Stimulated activated naive CD8-positive, alpha-beta T cell treated with anti-CD3 and anti-CD28 coated beads, Interleukin-15, Interleukin-2, amounts not matched to agents 100 ng/mL and 50 ng/mL, for 24 hours (primary cell): Measurements from ENCODE around the gene CD300H.
A peak's percentile ranks its signal among the peaks of the same experiment; 100 is the strongest.
"Not testable (repeated sequence)": the region's sequence is repeated elsewhere in the genome, so short reads cannot be mapped to it uniquely, and the experiment has no call there.

ENCODE experiments used
- H3K27ac Mint-ChIP-seq: one replicate; pipeline ENCODE4 v1.8.0; 2021; ENCODE audit warnings: mild to moderate bottlenecking, mixed read lengths
- H3K27me3 Mint-ChIP-seq: one replicate; pipeline ENCODE4 v1.8.0; 2021; ENCODE audit warnings: mixed read lengths
- H3K36me3 Mint-ChIP-seq: one replicate; pipeline ENCODE4 v1.8.0; 2021; ENCODE audit warnings: low read depth, mixed read lengths
- H3K4me1 Mint-ChIP-seq: one replicate; pipeline ENCODE4 v1.8.0; 2021; ENCODE audit warnings: low read depth, mixed read lengths
- H3K4me3 Mint-ChIP-seq: one replicate; pipeline ENCODE4 v1.8.0; 2021; ENCODE audit warnings: mild to moderate bottlenecking, mixed read lengths
- H3K9me3 Mint-ChIP-seq: one replicate; pipeline ENCODE4 v1.8.0; 2021; ENCODE audit warnings: mixed read lengths

The CD300H gene

DNA sequence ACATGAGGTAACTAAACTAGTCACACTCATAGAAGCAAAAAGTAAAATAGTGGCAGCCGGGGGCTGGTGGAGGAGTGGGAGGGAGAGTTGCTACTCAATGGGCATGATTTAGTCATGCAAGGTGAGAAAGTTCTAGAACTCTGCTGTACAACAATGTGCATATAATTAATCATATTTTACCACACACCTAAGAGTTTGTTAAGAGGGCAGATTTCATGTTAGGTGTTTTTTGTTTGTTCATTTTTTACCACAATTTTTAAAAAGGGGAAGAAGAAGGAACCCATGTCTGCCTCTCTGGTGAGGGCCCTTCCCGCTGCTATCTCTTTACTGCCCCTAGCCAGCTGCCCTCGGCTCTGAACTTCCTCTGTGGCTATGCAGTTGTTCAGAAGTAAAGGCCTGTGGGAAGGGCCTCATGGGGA lies 47.3 kb downstream of the CD300H start:
- peaks cover 28% of the 10 kb centered on the region for H3K4me1 Mint-ChIP-seq
- H3K36me3 Mint-ChIP-seq, result peaks cover 3% of the 10 kb centered on the region
- no peak overlapping the region for H3K4me3 Mint-ChIP-seq
- no peak overlapping the region for H3K27ac Mint-ChIP-seq
- peaks cover 15% of the 10 kb centered on the region for H3K9me3 Mint-ChIP-seq
- H3K27me3 Mint-ChIP-seq, result peaks cover 18% of the 10 kb centered on the region

DNA sequence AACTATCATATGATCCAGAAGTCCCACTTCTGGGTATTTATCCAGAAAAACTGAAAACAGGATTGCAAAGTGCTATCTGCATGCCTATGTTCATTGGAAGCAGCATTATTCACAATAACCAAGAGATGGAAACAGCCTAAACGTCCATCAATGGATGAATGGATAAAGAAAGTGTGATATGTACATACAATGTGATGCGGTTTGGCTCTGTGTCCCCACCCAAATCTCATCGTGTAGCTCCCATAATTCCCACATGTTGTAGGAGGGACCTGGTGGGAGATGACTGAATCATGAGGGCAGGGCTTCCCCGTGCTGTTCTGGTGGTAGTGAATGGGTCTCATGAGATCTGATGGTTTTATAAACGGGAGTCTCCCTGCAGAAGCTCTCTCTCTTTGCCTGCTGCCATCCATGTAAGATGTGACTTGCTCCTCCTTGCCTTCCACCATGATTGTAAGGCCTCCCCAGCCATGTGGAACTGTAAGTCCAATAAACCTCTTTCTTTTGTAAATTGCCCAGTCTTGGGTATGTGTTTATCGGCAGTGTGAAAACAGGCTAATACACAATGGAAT lies 48.8 kb downstream of the CD300H start:
- Mint-ChIP-seq H3K9me3 (peaks cover 27% of the 10 kb centered on the region), H3K27me3 (peaks cover 24% of the 10 kb centered on the region), H3K4me1 (peaks cover 44% of the 10 kb centered on the region), H3K36me3 (peaks cover 15% of the 10 kb centered on the region)
- H3K27ac Mint-ChIP-seq, H3K4me3 Mint-ChIP-seq: not testable (repeated sequence)

DNA sequence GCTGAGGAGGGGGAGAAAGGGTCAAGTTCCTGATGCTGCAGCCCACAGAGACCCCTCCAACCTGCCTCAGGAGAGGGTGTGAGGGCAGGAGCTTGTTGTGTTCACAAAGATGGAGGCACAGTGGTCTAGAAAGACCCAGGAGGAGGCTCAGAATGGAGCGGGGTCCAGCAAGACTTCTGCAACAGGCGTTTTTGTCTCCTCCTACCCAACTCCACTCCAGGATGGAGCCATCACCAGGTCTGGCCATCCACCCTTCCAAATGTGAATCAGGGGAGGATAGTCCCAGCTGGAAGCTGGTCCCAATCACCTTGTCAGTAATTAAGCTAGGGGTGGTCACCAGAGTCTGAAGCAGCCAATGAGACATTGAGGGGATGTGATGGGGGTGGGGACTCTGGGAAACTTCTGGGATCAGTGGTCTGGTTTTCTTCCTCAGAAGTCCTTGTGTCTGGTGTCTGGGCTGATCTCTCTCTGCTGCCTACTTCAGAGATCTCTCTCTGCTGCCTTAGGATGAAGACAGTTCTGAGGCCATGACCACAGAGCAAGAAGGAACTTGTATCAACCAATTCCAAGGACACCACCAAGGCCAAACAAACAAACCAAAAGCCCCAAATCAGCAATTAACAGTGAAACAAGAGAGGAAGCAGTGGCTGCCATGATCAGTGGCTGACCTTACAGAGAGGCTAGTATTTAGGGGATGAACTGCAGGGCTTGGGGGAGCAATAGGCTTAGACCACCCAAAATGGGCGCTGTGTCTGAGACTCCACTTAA lies 50.6 kb downstream of the CD300H start:
- Mint-ChIP-seq H3K27me3 (peaks cover 23% of the 10 kb centered on the region), H3K27ac (no peak overlapping the region)

GRCh38 chr17:74515941-74516340 lies 51.4 kb downstream of the CD300H start:
- H3K4me1 Mint-ChIP-seq, result peaks cover 54% of the 10 kb centered on the region
- no peak overlapping the region for H3K4me3 Mint-ChIP-seq
- peaks cover 26% of the 10 kb centered on the region for H3K9me3 Mint-ChIP-seq
- peaks cover 15% of the 10 kb centered on the region for H3K36me3 Mint-ChIP-seq
- H3K27me3 Mint-ChIP-seq, result peaks cover 22% of the 10 kb centered on the region
- no peak overlapping the region for H3K27ac Mint-ChIP-seq

More for the DNA sequence above, 50.6 kb downstream of the CD300H start:
- H3K36me3 Mint-ChIP-seq, result peaks cover 15% of the 10 kb centered on the region
- H3K4me1 Mint-ChIP-seq, result peaks cover 57% of the 10 kb centered on the region
- H3K4me3 Mint-ChIP-seq, result no peak overlapping the region
- peaks cover 27% of the 10 kb centered on the region for H3K9me3 Mint-ChIP-seq

- H3K4me3 Mint-ChIP-seq, result peak overlapping the region; percentile 86
Measured at GRCh38 chr17:74514632-74515334, 52.5 kb downstream of the CD300H start.

DNA sequence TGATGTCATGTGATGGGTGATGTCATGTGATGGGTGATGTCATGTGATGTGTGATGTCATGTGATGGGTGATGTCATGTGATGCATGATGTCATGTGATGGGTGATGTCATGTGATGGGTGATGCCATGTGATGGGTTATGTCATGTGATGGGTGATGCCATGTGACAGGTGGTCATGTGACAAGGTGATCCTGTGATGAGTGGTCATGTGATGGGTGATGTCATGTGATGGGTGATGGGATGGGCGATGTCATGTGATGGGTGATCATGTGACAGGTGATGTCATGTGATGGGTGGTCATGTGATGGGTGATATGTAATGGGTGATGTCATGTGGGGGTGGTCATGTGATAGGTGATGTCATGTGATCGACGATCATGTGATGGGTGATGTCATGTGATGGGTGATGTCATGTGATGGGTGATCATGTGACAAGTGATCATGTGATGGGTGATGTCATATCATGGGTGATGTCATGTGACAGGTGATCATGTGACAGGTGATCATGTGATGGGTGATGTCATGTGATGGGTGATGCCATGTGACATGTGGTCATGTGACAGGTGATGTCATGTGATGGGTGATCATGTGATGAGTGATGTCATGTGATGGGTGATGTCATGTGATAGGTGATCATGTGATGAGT lies 53.2 kb downstream of the CD300H start:
- Mint-ChIP-seq H3K27me3 (peaks cover 20% of the 10 kb centered on the region), H3K9me3 (peaks cover 24% of the 10 kb centered on the region), H3K4me1 (peaks cover 42% of the 10 kb centered on the region), H3K36me3 (peaks cover 15% of the 10 kb centered on the region), H3K27ac (peak overlapping the region; percentile 100), H3K4me3 (peak overlapping the region; percentile 86)

More at GRCh38 chr17:74514632-74515334, 52.5 kb downstream of the CD300H start:
- Mint-ChIP-seq H3K27me3 (peaks cover 20% of the 10 kb centered on the region), H3K4me1 (peaks cover 43% of the 10 kb centered on the region), H3K36me3 (peaks cover 15% of the 10 kb centered on the region), H3K9me3 (peaks cover 24% of the 10 kb centered on the region), H3K27ac (peak overlapping the region; percentile 100)

GRCh38 chr17:74512624-74513091 lies 54.7 kb downstream of the CD300H start:
- peaks cover 48% of the 10 kb centered on the region for H3K4me1 Mint-ChIP-seq
- peak overlapping the region; percentile 97 for H3K27ac Mint-ChIP-seq
- H3K4me3 Mint-ChIP-seq, result peak overlapping the region; percentile 67
- H3K36me3 Mint-ChIP-seq, result peaks cover 15% of the 10 kb centered on the region
- H3K9me3 Mint-ChIP-seq, result peaks cover 12% of the 10 kb centered on the region
- peaks cover 12% of the 10 kb centered on the region for H3K27me3 Mint-ChIP-seq

DNA sequence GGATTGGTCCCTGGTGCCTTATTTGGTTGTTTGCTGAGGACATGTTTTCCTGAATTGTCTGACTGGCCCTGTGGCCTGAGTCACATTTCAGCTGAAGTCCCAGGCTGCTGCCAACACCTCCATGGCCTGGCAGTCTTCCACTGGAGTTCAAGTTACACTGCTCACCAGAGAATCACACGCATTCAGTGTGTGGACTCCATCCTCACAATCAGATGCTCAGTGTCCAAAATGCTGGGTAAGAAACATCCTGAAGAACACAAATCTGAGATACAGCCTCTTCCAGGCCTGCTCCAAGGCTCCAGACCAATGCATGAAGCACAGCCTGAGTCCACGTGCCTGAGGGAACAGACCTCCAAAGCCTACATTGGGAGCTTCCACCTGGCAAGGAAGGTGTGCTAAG lies 55.3 kb downstream of the CD300H start:
- Mint-ChIP-seq H3K27ac (peak overlapping the region; percentile 97), H3K36me3 (peaks cover 15% of the 10 kb centered on the region), H3K4me1 (peaks cover 48% of the 10 kb centered on the region), H3K4me3 (peak overlapping the region; percentile 67), H3K9me3 (peaks cover 12% of the 10 kb centered on the region), H3K27me3 (peaks cover 12% of the 10 kb centered on the region)
